GM12878 (cell line): Measurements from ENCODE around the gene GUCY1A1. TPM values are rescaled to one million over a fixed set of nuclear protein-coding genes. Genes with fewer than 3 reads are reported as not detected.

Experiments
- ATAC-seq: fragments of 200-7000 bp; cut with Tn5 transposase; 3 replicates; pipeline ENCODE4 v1.9.1; 2020; ENCODE audit warnings: mild to moderate bottlenecking, moderate library complexity
- BruUV-seq: library from RNA; stranded (reverse); fragments of 400-500 nt; replicated peaks from 2 replicates; lab custom pipeline; 2021; lab: Mats Ljungman, UMichigan
- CTCF ChIA-PET: fragments of 300-600 bp; sonication (Branson Sonifier 250); formaldehyde crosslinking; extraction: SDS; loops from one replicate; lab custom pipeline; 2021; ENCODE audit warnings: inconsistent platforms; lab: Yijun Ruan, JAX
- POLR2A ChIA-PET: fragments of 350-600 bp; formaldehyde crosslinking; extraction: SDS; loops from one replicate; lab custom pipeline; 2021; ENCODE audit warnings: inconsistent platforms; lab: Charles Lee
- RAD21 ChIA-PET: fragments of 300-600 bp; sonication (Branson Sonifier 250); formaldehyde crosslinking; loops from one replicate; lab custom pipeline; 2023; ENCODE audit warnings: antibody characterized with exemption; ENCODE audit not compliant: unreplicated experiment; lab: Charles Lee
- SMC1A ChIA-PET: fragments of 300-600 bp; sonication (Branson Sonifier 250); formaldehyde crosslinking; loops from one replicate; lab custom pipeline; 2023; ENCODE audit not compliant: unreplicated experiment, uncharacterized antibody; lab: Charles Lee
- DNase-seq: peaks from one replicate; pipeline ENCODE4 v3.0.0-alpha.2; 2011; ENCODE audit warnings: low read depth, low spot score
- FAIRE-seq: peaks from 3 replicates; lab custom pipeline; 2011; peaks lifted over from hg19 to GRCh38; lab: Jason Lieb, UNC
- H2AFZ ChIP-seq: 2 replicates; pipeline ENCODE4 v1.6.0; 2011; ENCODE audit warnings: low read depth, low read length, control low read depth; ENCODE audit not compliant: control insufficient read depth
- H3K27ac ChIP-seq: 2 replicates; pipeline ENCODE4 v1.5.1; 2011; ENCODE audit warnings: control low read depth; ENCODE audit not compliant: control insufficient read depth, insufficient read depth
- H3K27me3 ChIP-seq, 2 experiments: replicated peaks in 1 of 2; 2 replicates each; pipeline versions ENCODE4 v1.6.0 to v1.6.1; 2011; ENCODE audit warnings: low read length in 1 of 2; ENCODE audit not compliant: control insufficient read depth in 2 of 2, insufficient read depth in 2 of 2
- H3K36me3 ChIP-seq, 2 experiments: 2 replicates each; pipeline ENCODE4 v1.5.1; 2011; ENCODE audit warnings: low read length in 1 of 2; ENCODE audit not compliant: control insufficient read depth in 2 of 2, insufficient read depth in 2 of 2
- H3K4me1 ChIP-seq: 2 replicates; pipeline ENCODE4 v1.6.1; 2011; ENCODE audit warnings: mild to moderate bottlenecking, low read length, moderate library complexity, mixed read lengths; ENCODE audit not compliant: control insufficient read depth, insufficient read depth
- H3K4me2 ChIP-seq: 2 replicates; pipeline ENCODE4 v1.6.0; 2011; ENCODE audit warnings: control low read depth; ENCODE audit not compliant: control insufficient read depth, insufficient read depth
- H3K4me3 ChIP-seq: fragments of 200-600 bp; sonication (generic); 2 replicates; pipeline ENCODE4 v1.5.1; 2016
- H3K79me2 ChIP-seq: 2 replicates; pipeline ENCODE4 v1.6.0; 2011; ENCODE audit warnings: low read length; ENCODE audit not compliant: control insufficient read depth, insufficient read depth
- H3K9ac ChIP-seq: 2 replicates; pipeline ENCODE4 v1.8.0; 2011; ENCODE audit warnings: low read length, control low read depth, mixed read lengths; ENCODE audit not compliant: control insufficient read depth, insufficient read depth
- H3K9me3 ChIP-seq: replicated peaks from 3 replicates; pipeline ENCODE4 v1.5.1; 2011; ENCODE audit warnings: mild to moderate bottlenecking, low read length; ENCODE audit not compliant: control insufficient read depth, insufficient read depth
- H4K20me1 ChIP-seq: 2 replicates; pipeline ENCODE4 v1.6.0; 2011; ENCODE audit not compliant: control insufficient read depth, insufficient read depth
- IKZF1 ChIP-seq: fragments of 450-650 bp; conservative IDR thresholded peaks from 2 replicates; pipeline ENCODE4 v1.6.1; 2017; ENCODE audit warnings: antibody characterized with exemption, mild to moderate bottlenecking
- MEF2A ChIP-seq: IDR thresholded peaks from 2 replicates; pipeline ENCODE4 v1.6.1; 2011; ENCODE audit warnings: low read depth, mild to moderate bottlenecking, low read length, moderate library complexity; ENCODE audit not compliant: insufficient read depth
- MTA2 ChIP-seq: fragments of 450-650 bp; IDR thresholded peaks from 2 replicates; pipeline ENCODE4 v1.6.1; 2016; ENCODE audit warnings: low read depth, mild to moderate bottlenecking, moderate library complexity
- WGBS: methylation state at CpG from one replicate; pipeline ENCODE4 v1.1.6; 2016; ENCODE audit warnings: low lambda C conversion rate; ENCODE audit not compliant: insufficient replicate concordance, insufficient coverage; ENCODE audit errors: missing lambda C conversion rate; 5-methylcytosine and 5-hydroxymethylcytosine counted together
- in situ Hi-C: fragments of 300-500 bp; cut with MboI; formaldehyde crosslinking; loops from 9 replicates; pipeline ENCODE4 v1.14.3; 2018; ENCODE audit warnings: mixed read lengths
- intact Hi-C: fragments of 100-400 bp; cut with micrococcal nuclease; formaldehyde crosslinking; loops from one replicate; pipeline ENCODE4 v1.14.2; 2022; ENCODE audit not compliant: unreplicated experiment
- polyA plus RNA-seq, 11 experiments: library from polyadenylated mRNA; depleted of rRNA in 4 of 11; unstranded in 6 of 11; stranded (reverse) in 5 of 11; fragments of >200 nt; fragmentation: Nextera tagmentation in 4 of 11; fragmentation: Illumina TruSeq in 1 of 11; extraction: Ambion mirVana in 4 of 11; extraction: Trizol in 1 of 11; gene quantifications; 1 replicate in 1 of 11; 2 replicates in 10 of 11; pipeline versions ENCODE4 v1.2.1 to v1.2.3, GENCODE V29; 2011 to 2016; ENCODE audit warnings: inconsistent platforms in 2 of 11, missing spikeins in 2 of 11, low read depth in 1 of 11
- total RNA-seq, 4 experiments: library from RNA; depleted of rRNA in 3 of 4; stranded (reverse); fragments of >200 nt in 3 of 4; fragmentation: Illumina TruSeq in 1 of 4; extraction: Trizol in 1 of 4; gene quantifications; 2 replicates each; pipeline versions ENCODE4 v1.2.1 to v1.2.3, GENCODE V29; 2013 to 2021
- TF ChIP-seq, protein P1 (sequence below): fragments of 450-650 bp; IDR thresholded peaks from 2 replicates; pipeline ENCODE4 v1.6.1; 2017; ENCODE audit warnings: low read depth, mild to moderate bottlenecking, moderate library complexity

Gene GUCY1A1
- total and polyA plus RNA-seq, 10 of the 15 experiments (the other 5 are each of a cell fraction or from before 2014, with no cell fraction given): 0.44 to 22.6 (median 0.55) TPM

DNA sequence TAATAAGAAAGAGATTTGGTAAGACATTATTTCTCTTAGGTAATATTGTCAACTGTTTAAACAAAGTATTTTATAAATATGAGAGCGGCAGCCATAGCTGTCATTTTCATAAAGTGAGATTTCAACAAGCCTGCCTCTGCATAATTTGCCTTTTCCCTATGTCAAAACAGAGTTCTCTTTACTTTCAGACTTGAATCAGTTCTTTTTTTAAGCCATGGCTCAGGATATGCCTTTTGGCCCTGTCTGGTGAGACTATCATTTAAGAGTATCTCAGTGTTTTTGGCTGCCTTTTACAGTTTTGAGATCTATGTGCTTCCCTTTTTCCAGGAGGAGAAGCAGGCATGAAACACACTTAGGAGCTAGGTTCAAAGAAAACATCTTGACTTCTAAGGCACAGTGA lies 7.5 kb upstream of the GUCY1A1 start:
- no peaks in the 10 kb centered on the region for H3K36me3 ChIP-seq
- H3K4me2 ChIP-seq: no peak overlapping the region
- ATAC-seq (peak; percentile 45), DNase-seq (no peak), FAIRE-seq (no peak)
- POLR2A ChIA-PET: interaction anchor here (0.7 to 3.3 kb wide), 18 partner anchors 9 to 130 kb away, joined by 3 to 23 read pairs (median 6); partner anchors contain the start of gene GUCY1B1
- intact Hi-C loops (no loop called here), in situ Hi-C loops (no loop called here)
- H3K4me1 ChIP-seq: no peaks in the 10 kb centered on the region
- H4K20me1 ChIP-seq: no peaks in the 10 kb centered on the region
- SMC1A ChIA-PET: interaction anchor here (0.6 to 4.4 kb wide), 43 partner anchors 8 to 1309 kb away, joined by 3 to 42 read pairs (median 7); partner anchors contain the start of genes GUCY1A1 and GUCY1B1
- BruUV-seq: no TSS peak
- H3K9ac ChIP-seq: no peak overlapping the region
- peaks cover 0 to 2% of the 10 kb centered on the region in 2 experiments; a peak in 1 of 4 replicates for H3K27me3 ChIP-seq
- 90% methylated on average over 1 of the region's 1 CpG for WGBS
- no peak overlapping the region for H2AFZ ChIP-seq
- CTCF ChIA-PET: interaction anchor here (0.5 to 3.3 kb wide), 21 partner anchors 7 to 286 kb away, joined by 3 to 16 read pairs (median 5); partner anchors contain the start of gene GUCY1B1
- TF ChIP-seq, protein P1, sequence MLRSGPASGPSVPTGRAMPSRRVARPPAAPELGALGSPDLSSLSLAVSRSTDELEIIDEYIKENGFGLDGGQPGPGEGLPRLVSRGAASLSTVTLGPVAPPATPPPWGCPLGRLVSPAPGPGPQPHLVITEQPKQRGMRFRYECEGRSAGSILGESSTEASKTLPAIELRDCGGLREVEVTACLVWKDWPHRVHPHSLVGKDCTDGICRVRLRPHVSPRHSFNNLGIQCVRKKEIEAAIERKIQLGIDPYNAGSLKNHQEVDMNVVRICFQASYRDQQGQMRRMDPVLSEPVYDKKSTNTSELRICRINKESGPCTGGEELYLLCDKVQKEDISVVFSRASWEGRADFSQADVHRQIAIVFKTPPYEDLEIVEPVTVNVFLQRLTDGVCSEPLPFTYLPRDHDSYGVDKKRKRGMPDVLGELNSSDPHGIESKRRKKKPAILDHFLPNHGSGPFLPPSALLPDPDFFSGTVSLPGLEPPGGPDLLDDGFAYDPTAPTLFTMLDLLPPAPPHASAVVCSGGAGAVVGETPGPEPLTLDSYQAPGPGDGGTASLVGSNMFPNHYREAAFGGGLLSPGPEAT: peak; percentile 18; the same call in 1 of the 2 replicates
- no peak for TF ChIP-seq MEF2A
- peak; percentile 45; the same call in 1 of the 2 replicates for TF ChIP-seq IKZF1
- 0 out of 2 replicates have a peak, but pooled peaks have one; percentile 35 for TF ChIP-seq MTA2
- RAD21 ChIA-PET: interaction anchor here (0.6 to 3.9 kb wide), 32 partner anchors 10 to 294 kb away, joined by 3 to 41 read pairs (median 6); partner anchors contain the start of genes CTSO and GUCY1B1
- no peak overlapping the region for H3K27ac ChIP-seq
- no peaks in the 10 kb centered on the region for H3K79me2 ChIP-seq
- no peaks in the 10 kb centered on the region; the same call in 2 of the 3 replicates for H3K9me3 ChIP-seq
- no peak overlapping the region for H3K4me3 ChIP-seq
